GM12878 (cell line): ENCODE measurements around the gene LIN28B. TPM values are rescaled to one million over a fixed set of nuclear protein-coding genes. Genes with fewer than 3 reads are reported as not detected.
"Not testable (repeated sequence)": the region's sequence is repeated elsewhere in the genome, so short reads cannot be mapped to it uniquely, and the experiment has no call there.

Source experiments
- ATAC-seq: fragments of 200-7000 bp; cut with Tn5 transposase; 3 replicates; pipeline ENCODE4 v1.9.1; 2020; ENCODE audit warnings: mild to moderate bottlenecking, moderate library complexity
- BruUV-seq: library from RNA; stranded (reverse); fragments of 400-500 nt; replicated peaks from 2 replicates; lab custom pipeline; 2021; lab: Mats Ljungman, UMichigan
- CTCF ChIA-PET: fragments of 300-600 bp; sonication (Branson Sonifier 250); formaldehyde crosslinking; extraction: SDS; loops from one replicate; lab custom pipeline; 2021; ENCODE audit warnings: inconsistent platforms; lab: Yijun Ruan, JAX
- POLR2A ChIA-PET: fragments of 350-600 bp; formaldehyde crosslinking; extraction: SDS; loops from one replicate; lab custom pipeline; 2021; ENCODE audit warnings: inconsistent platforms; lab: Charles Lee
- RAD21 ChIA-PET: fragments of 300-600 bp; sonication (Branson Sonifier 250); formaldehyde crosslinking; loops from one replicate; lab custom pipeline; 2023; ENCODE audit warnings: antibody characterized with exemption; ENCODE audit not compliant: unreplicated experiment; lab: Charles Lee
- SMC1A ChIA-PET: fragments of 300-600 bp; sonication (Branson Sonifier 250); formaldehyde crosslinking; loops from one replicate; lab custom pipeline; 2023; ENCODE audit not compliant: unreplicated experiment, uncharacterized antibody; lab: Charles Lee
- DNase-seq: peaks from one replicate; pipeline ENCODE4 v3.0.0-alpha.2; 2011; ENCODE audit warnings: low read depth, low spot score
- FAIRE-seq: peaks from 3 replicates; lab custom pipeline; 2011; peaks lifted over from hg19 to GRCh38; lab: Jason Lieb, UNC
- H2AFZ ChIP-seq: 2 replicates; pipeline ENCODE4 v1.6.0; 2011; ENCODE audit warnings: low read depth, low read length, control low read depth; ENCODE audit not compliant: control insufficient read depth
- H3K27ac ChIP-seq: 2 replicates; pipeline ENCODE4 v1.5.1; 2011; ENCODE audit warnings: control low read depth; ENCODE audit not compliant: control insufficient read depth, insufficient read depth
- H3K27me3 ChIP-seq, 2 experiments: replicated peaks in 1 of 2; 2 replicates each; pipeline versions ENCODE4 v1.6.0 to v1.6.1; 2011; ENCODE audit warnings: low read length in 1 of 2; ENCODE audit not compliant: control insufficient read depth in 2 of 2, insufficient read depth in 2 of 2
- H3K36me3 ChIP-seq, 2 experiments: 2 replicates each; pipeline ENCODE4 v1.5.1; 2011; ENCODE audit warnings: low read length in 1 of 2; ENCODE audit not compliant: control insufficient read depth in 2 of 2, insufficient read depth in 2 of 2
- H3K4me1 ChIP-seq: 2 replicates; pipeline ENCODE4 v1.6.1; 2011; ENCODE audit warnings: mild to moderate bottlenecking, low read length, moderate library complexity, mixed read lengths; ENCODE audit not compliant: control insufficient read depth, insufficient read depth
- H3K4me2 ChIP-seq: 2 replicates; pipeline ENCODE4 v1.6.0; 2011; ENCODE audit warnings: control low read depth; ENCODE audit not compliant: control insufficient read depth, insufficient read depth
- H3K4me3 ChIP-seq: fragments of 200-600 bp; sonication (generic); 2 replicates; pipeline ENCODE4 v1.5.1; 2016
- H3K79me2 ChIP-seq: 2 replicates; pipeline ENCODE4 v1.6.0; 2011; ENCODE audit warnings: low read length; ENCODE audit not compliant: control insufficient read depth, insufficient read depth
- H3K9ac ChIP-seq: 2 replicates; pipeline ENCODE4 v1.8.0; 2011; ENCODE audit warnings: low read length, control low read depth, mixed read lengths; ENCODE audit not compliant: control insufficient read depth, insufficient read depth
- H3K9me3 ChIP-seq: replicated peaks from 3 replicates; pipeline ENCODE4 v1.5.1; 2011; ENCODE audit warnings: mild to moderate bottlenecking, low read length; ENCODE audit not compliant: control insufficient read depth, insufficient read depth
- H4K20me1 ChIP-seq: 2 replicates; pipeline ENCODE4 v1.6.0; 2011; ENCODE audit not compliant: control insufficient read depth, insufficient read depth
- NR2C1 ChIP-seq: fragments of 450-650 bp; IDR thresholded peaks from 2 replicates; pipeline ENCODE4 v1.6.1; 2017; ENCODE audit warnings: antibody characterized with exemption, mild to moderate bottlenecking, moderate library complexity
- SMAD1 ChIP-seq: fragments of 450-650 bp; IDR thresholded peaks from 2 replicates; pipeline ENCODE4 v1.6.1; 2018; ENCODE audit warnings: mild to moderate bottlenecking, low read depth; ENCODE audit not compliant: partially characterized antibody
- TCF12 ChIP-seq: IDR thresholded peaks from 2 replicates; pipeline ENCODE4 v1.6.1; 2011; ENCODE audit warnings: low read depth, mild to moderate bottlenecking, low read length
- ZNF384 ChIP-seq: IDR thresholded peaks from 2 replicates; pipeline ENCODE4 v1.6.1; 2012; ENCODE audit warnings: low read depth, mild to moderate bottlenecking, low read length, improper control_type of control experiment, borderline replicate concordance
- WGBS: methylation state at CpG from one replicate; pipeline ENCODE4 v1.1.6; 2016; ENCODE audit warnings: low lambda C conversion rate; ENCODE audit not compliant: insufficient replicate concordance, insufficient coverage; ENCODE audit errors: missing lambda C conversion rate; 5-methylcytosine and 5-hydroxymethylcytosine counted together
- in situ Hi-C: fragments of 300-500 bp; cut with MboI; formaldehyde crosslinking; loops from 9 replicates; pipeline ENCODE4 v1.14.3; 2018; ENCODE audit warnings: mixed read lengths
- intact Hi-C: fragments of 100-400 bp; cut with micrococcal nuclease; formaldehyde crosslinking; loops from one replicate; pipeline ENCODE4 v1.14.2; 2022; ENCODE audit not compliant: unreplicated experiment
- polyA plus RNA-seq, 11 experiments: library from polyadenylated mRNA; depleted of rRNA in 4 of 11; unstranded in 6 of 11; stranded (reverse) in 5 of 11; fragments of >200 nt; fragmentation: Nextera tagmentation in 4 of 11; fragmentation: Illumina TruSeq in 1 of 11; extraction: Ambion mirVana in 4 of 11; extraction: Trizol in 1 of 11; gene quantifications; 1 replicate in 1 of 11; 2 replicates in 10 of 11; pipeline versions ENCODE4 v1.2.1 to v1.2.3, GENCODE V29; 2011 to 2016; ENCODE audit warnings: inconsistent platforms in 2 of 11, missing spikeins in 2 of 11, low read depth in 1 of 11
- total RNA-seq, 4 experiments: library from RNA; depleted of rRNA in 3 of 4; stranded (reverse); fragments of >200 nt in 3 of 4; fragmentation: Illumina TruSeq in 1 of 4; extraction: Trizol in 1 of 4; gene quantifications; 2 replicates each; pipeline versions ENCODE4 v1.2.1 to v1.2.3, GENCODE V29; 2013 to 2021
- TF ChIP-seq, protein P1 (sequence below): IDR thresholded peaks from 2 replicates; pipeline ENCODE4 v1.6.1; 2012; ENCODE audit warnings: improper control_type of control experiment, low read depth, low read length; ENCODE audit not compliant: insufficient replicate concordance

LIN28B gene
- total and polyA plus RNA-seq, 10 of the 15 experiments (the other 5 are each of a cell fraction or from before 2014, with no cell fraction given): 0.01 to 2.4 (median 0.09) TPM; not detected in 6

GRCh38 chr6:104952911-104953399, 4.0 kb upstream of the LIN28B start (continued):
- TF ChIP-seq, protein P1, sequence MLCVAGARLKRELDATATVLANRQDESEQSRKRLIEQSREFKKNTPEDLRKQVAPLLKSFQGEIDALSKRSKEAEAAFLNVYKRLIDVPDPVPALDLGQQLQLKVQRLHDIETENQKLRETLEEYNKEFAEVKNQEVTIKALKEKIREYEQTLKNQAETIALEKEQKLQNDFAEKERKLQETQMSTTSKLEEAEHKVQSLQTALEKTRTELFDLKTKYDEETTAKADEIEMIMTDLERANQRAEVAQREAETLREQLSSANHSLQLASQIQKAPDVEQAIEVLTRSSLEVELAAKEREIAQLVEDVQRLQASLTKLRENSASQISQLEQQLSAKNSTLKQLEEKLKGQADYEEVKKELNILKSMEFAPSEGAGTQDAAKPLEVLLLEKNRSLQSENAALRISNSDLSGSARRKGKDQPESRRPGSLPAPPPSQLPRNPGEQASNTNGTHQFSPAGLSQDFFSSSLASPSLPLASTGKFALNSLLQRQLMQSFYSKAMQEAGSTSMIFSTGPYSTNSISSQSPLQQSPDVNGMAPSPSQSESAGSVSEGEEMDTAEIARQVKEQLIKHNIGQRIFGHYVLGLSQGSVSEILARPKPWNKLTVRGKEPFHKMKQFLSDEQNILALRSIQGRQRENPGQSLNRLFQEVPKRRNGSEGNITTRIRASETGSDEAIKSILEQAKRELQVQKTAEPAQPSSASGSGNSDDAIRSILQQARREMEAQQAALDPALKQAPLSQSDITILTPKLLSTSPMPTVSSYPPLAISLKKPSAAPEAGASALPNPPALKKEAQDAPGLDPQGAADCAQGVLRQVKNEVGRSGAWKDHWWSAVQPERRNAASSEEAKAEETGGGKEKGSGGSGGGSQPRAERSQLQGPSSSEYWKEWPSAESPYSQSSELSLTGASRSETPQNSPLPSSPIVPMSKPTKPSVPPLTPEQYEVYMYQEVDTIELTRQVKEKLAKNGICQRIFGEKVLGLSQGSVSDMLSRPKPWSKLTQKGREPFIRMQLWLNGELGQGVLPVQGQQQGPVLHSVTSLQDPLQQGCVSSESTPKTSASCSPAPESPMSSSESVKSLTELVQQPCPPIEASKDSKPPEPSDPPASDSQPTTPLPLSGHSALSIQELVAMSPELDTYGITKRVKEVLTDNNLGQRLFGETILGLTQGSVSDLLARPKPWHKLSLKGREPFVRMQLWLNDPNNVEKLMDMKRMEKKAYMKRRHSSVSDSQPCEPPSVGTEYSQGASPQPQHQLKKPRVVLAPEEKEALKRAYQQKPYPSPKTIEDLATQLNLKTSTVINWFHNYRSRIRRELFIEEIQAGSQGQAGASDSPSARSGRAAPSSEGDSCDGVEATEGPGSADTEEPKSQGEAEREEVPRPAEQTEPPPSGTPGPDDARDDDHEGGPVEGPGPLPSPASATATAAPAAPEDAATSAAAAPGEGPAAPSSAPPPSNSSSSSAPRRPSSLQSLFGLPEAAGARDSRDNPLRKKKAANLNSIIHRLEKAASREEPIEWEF: no peak
- no peak for TF ChIP-seq TCF12
- no peak for TF ChIP-seq ZNF384
- no peak for TF ChIP-seq NR2C1
- no peak for TF ChIP-seq SMAD1

DNA sequence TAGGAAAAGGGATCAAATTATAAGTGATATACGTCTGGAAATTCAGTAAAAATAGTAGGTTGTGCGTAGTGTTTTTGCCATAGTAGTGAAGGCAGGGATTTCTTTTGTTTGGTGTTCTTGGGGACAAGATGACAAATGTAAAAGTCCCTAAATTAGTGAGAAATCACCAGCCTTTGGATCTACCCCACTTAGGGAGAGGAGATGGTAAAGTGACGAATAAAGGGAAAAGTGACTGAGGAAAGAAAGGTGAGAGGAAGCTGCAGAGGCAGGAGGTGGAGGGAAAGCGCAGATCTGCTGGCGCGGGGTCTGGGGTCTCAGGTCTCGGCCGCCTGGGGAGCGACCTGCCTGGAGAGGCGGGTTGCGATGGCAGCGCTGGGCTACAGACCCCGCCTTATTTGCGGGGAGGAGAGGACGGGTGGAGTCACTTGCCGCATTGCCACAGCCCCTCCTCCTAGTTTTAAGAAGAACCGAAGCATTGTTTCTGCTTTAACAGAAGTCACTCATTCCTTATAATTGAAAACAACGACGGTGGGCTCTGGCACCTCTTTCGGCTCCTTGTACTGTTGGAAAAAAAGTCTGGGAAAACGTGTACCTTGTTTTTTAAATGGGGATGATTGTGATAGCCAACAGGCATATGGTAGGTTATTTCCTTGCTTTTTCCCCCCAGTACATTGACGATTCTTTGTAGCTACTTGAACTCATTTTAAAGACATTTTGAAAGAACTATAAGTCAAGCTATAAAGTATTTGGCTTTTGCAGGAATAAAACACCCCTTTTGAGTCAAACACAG, 3.3 kb upstream of the LIN28B start:
- H2AFZ ChIP-seq, DNase-seq, POLR2A ChIA-PET, FAIRE-seq, H3K27ac ChIP-seq, H3K4me3 ChIP-seq, CTCF ChIA-PET, intact Hi-C loops, H4K20me1 ChIP-seq, RAD21 ChIA-PET, H3K9ac ChIP-seq, H3K9me3 ChIP-seq, BruUV-seq, H3K4me1 ChIP-seq, H3K79me2 ChIP-seq, SMC1A ChIA-PET, in situ Hi-C loops, H3K4me2 ChIP-seq, H3K36me3 ChIP-seq: not testable (repeated sequence)
- peaks cover 1 to 11% of the 10 kb centered on the region in 2 experiments; a peak in 3 of 4 replicates for H3K27me3 ChIP-seq
- 39% methylated on average over 22 of the region's 22 CpGs for WGBS
- ATAC-seq: peak; percentile 44; the same call in 2 of the 3 replicates
